Calu3 (cell line): ENCODE measurements around the gene SEPTIN1. TPM values are rescaled to one million over a fixed set of nuclear protein-coding genes. Genes with fewer than 3 reads are reported as not detected.
A peak's percentile ranks its signal among the peaks of the same experiment; 100 is the strongest.

Experiments
- BruUV-seq: library from RNA; stranded (reverse); fragments of 400-500 nt; replicated peaks from 2 replicates; lab custom pipeline; 2021; lab: Mats Ljungman, UMichigan
- CTCF ChIA-PET: fragments of 300-600 bp; sonication (Branson Sonifier 250); formaldehyde crosslinking; loops from one replicate; lab custom pipeline; 2022; ENCODE audit warnings: antibody characterized with exemption; lab: Charles Lee
- DNase-seq: peaks from one replicate; pipeline ENCODE4 v3.0.0; 2022
- H3K27ac Mint-ChIP-seq: one replicate; pipeline ENCODE4 v1.8.0; 2022; ENCODE audit warnings: mixed read lengths; ENCODE audit not compliant: unreplicated experiment
- H3K27me3 Mint-ChIP-seq: one replicate; pipeline ENCODE4 v1.8.0; 2022; ENCODE audit warnings: mixed read lengths; ENCODE audit not compliant: unreplicated experiment
- H3K36me3 Mint-ChIP-seq: one replicate; pipeline ENCODE4 v1.8.0; 2022; ENCODE audit warnings: mild to moderate bottlenecking, moderate library complexity, mixed read lengths; ENCODE audit not compliant: insufficient read depth, unreplicated experiment
- H3K4me1 Mint-ChIP-seq: one replicate; pipeline ENCODE4 v1.8.0; 2022; ENCODE audit warnings: mild to moderate bottlenecking, low read depth, mixed read lengths; ENCODE audit not compliant: unreplicated experiment
- H3K4me3 Mint-ChIP-seq: one replicate; pipeline ENCODE4 v1.8.0; 2022; ENCODE audit warnings: mild to moderate bottlenecking, low read depth, moderate library complexity, mixed read lengths; ENCODE audit not compliant: unreplicated experiment
- H3K9me3 Mint-ChIP-seq: one replicate; pipeline ENCODE4 v1.8.0; 2022; ENCODE audit warnings: low read depth, mixed read lengths; ENCODE audit not compliant: unreplicated experiment
- CTCF ChIP-seq: fragments of 200-600 bp; IDR thresholded peaks from one replicate; pipeline ENCODE4 v1.8.0; 2022; ENCODE audit warnings: antibody characterized with exemption; ENCODE audit not compliant: unreplicated experiment
- intact Hi-C: fragments of 100-400 bp; cut with micrococcal nuclease; formaldehyde crosslinking; loops from one replicate; pipeline ENCODE4 v1.10.0; 2022; ENCODE audit not compliant: unreplicated experiment
- total RNA-seq: library from RNA; stranded (reverse); gene quantifications from 2 replicates; pipeline ENCODE4 v1.2.3, GENCODE V29; 2022

SEPTIN1 gene
- total RNA-seq, 1 experiment from 2014 or later, result 1.5 TPM

DNA sequence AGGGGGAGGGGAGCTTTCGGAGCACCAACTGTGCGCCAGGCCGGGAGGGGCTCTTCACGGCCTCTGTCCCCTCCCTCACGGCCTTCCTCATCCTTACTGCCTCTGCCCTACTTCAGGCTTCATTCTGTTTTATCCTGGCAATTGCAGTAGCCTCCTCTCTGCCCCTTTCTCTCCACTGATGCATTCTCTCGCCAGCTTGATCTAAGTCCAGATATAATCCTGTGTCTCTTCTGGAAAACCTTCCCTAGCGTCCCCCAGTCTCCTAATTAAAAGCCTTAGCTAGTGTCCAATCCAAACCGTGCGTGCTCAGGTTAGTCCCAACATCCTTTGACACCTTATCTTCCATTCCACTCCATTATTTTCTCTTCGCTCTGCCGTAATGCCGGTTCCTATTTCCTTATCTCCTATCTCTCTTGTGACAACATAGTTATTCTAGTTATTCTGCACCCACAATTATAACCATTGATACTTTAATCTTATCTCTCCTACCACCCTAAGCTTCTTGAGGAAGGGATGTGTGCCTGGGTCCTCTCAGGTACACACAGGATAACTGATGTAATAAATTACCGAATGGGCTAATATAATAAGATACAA, 13.7 kb upstream of the SEPTIN1 start:
- Mint-ChIP-seq H3K27me3 (no peaks in the 10 kb centered on the region), H3K4me1 (peaks cover 31% of the 10 kb centered on the region), H3K36me3 (peaks cover 52% of the 10 kb centered on the region), H3K4me3 (peak overlapping the region; percentile 79), H3K9me3 (no peaks in the 10 kb centered on the region), H3K27ac (peak overlapping the region; percentile 78)
- BruUV-seq, result TSS peak; percentile 67
- TF ChIP-seq CTCF, result no peak
- DNase-seq, result no peak
- CTCF ChIA-PET, result interaction anchor here (0.6 to 1.9 kb wide), 11 partner anchors 12 to 301 kb away, joined by 3 to 24 read pairs (median 4); partner anchors contain the start of genes DCTPP1, FBRS, SEPTIN1 and TBC1D10B
- intact Hi-C loops, result no loop called here

- Mint-ChIP-seq H3K4me1 (peaks cover 31% of the 10 kb centered on the region), H3K27me3 (no peaks in the 10 kb centered on the region), H3K4me3 (peak within 1 kb of the TSS; percentile 79), H3K9me3 (no peaks in the 10 kb centered on the region), H3K36me3 (peaks cover 45% of the 10 kb centered on the region), H3K27ac (peak within 1 kb of the TSS; percentile 78)
- peak; percentile 70 for TF ChIP-seq CTCF
- CTCF ChIA-PET, result interaction anchor here (0.6 to 1.9 kb wide), 16 partner anchors 12 to 302 kb away, joined by 3 to 24 read pairs (median 4); partner anchors contain the start of genes DCTPP1, FBRS, PRR14 and SEPTIN1
- DNase-seq, result peak; percentile 93
- intact Hi-C loops, result no loop called here
- no TSS peak for BruUV-seq
Measured at GRCh38 chr16:30395155-30395991, 13.0 kb upstream of the SEPTIN1 start, which contains the start of gene ZNF48. ZNF48 (plus strand) TSS chr16:30395420; CDS start chr16:30395795, 375 bp downstream.

GRCh38 chr16:30394592-30395154, 12.3 kb upstream of the SEPTIN1 start:
- Mint-ChIP-seq H3K9me3 (no peaks in the 10 kb centered on the region), H3K27me3 (no peaks in the 10 kb centered on the region), H3K4me3 (peak overlapping the region; percentile 79), H3K36me3 (peaks cover 38% of the 10 kb centered on the region), H3K27ac (peak overlapping the region; percentile 51), H3K4me1 (peaks cover 31% of the 10 kb centered on the region)
- BruUV-seq, result no TSS peak
- no peak for TF ChIP-seq CTCF
- CTCF ChIA-PET, result interaction anchor here (0.6 to 1.9 kb wide), 12 partner anchors 12 to 1532 kb away, joined by 3 to 24 read pairs (median 4); partner anchors contain the start of genes DCTPP1, FBRS, PRR14 and SEPTIN1
- no peak for DNase-seq
- intact Hi-C loops, result no loop called here

DNA sequence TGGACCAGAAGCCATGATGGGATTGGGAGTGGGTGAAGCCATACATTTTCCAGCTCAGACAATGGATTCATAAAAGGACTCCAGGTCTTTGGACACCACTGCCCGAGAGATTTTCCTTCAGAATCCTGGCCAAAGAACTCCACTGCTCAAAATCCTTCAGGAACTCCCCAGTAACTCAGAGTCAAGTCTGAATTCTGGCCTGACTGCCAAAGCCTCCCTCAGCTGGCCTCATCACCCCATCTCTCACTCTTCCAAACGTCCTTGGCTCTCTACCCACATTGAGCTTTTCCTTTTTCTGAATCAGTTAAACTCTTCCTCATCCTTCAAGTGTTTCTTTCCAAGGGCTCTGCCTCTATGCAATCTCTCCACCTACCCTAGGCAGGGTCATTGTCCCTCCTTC, 1.2 kb upstream of the SEPTIN1 start:
- CTCF ChIA-PET, result interaction anchor here (0.7 to 1.7 kb wide), 2 partner anchors 12 to 13 kb away, joined by 3 to 4 read pairs; partner anchors contain the start of genes TBC1D10B and ZNF48
- Mint-ChIP-seq H3K4me1 (peaks cover 9% of the 10 kb centered on the region), H3K27ac (no peak overlapping the region), H3K4me3 (no peak overlapping the region), H3K9me3 (no peaks in the 10 kb centered on the region), H3K36me3 (peaks cover 28% of the 10 kb centered on the region), H3K27me3 (no peaks in the 10 kb centered on the region)
- intact Hi-C loops, result no loop called here
- DNase-seq, result no peak
- TF ChIP-seq CTCF, result no peak
- no TSS peak for BruUV-seq
